Heart left ventricle (tissue), 16 donors: ENCODE measurements around the gene NMT2. TPM values are rescaled to one million over a fixed set of nuclear protein-coding genes. Genes with fewer than 3 reads are reported as not detected.

Experiments used
- ATAC-seq, 4 donors: fragments of 200-7000 bp; cut with Tn5 transposase; one replicate each; pipeline ENCODE4 v1.9.1; 2020 to 2022; ENCODE audit warnings: moderate library complexity in 4 of 4, mild to moderate bottlenecking in 3 of 4, moderate number of reproducible peaks in 1 of 4
- DNase-seq, 5 donors: peaks; one replicate each; pipeline ENCODE4 v3.0.0-alpha.2; 2020
- H3K27ac ChIP-seq, 12 donors: fragments of 200-600 bp; sonication (generic) in 4 of 12; one replicate each; pipeline versions ENCODE4 v1.5.0 to v1.8.0; 2016 to 2022; ENCODE audit warnings: mild to moderate bottlenecking in 2 of 12
- H3K27me3 ChIP-seq, 9 donors: fragments of 200-600 bp; sonication (generic) in 2 of 9; one replicate each; pipeline versions ENCODE4 v1.5.1 to v1.8.0; 2016 to 2022; ENCODE audit warnings: mild to moderate bottlenecking in 3 of 9
- H3K36me3 ChIP-seq, 9 donors: fragments of 200-600 bp; sonication (generic) in 2 of 9; one replicate each; pipeline versions ENCODE4 v1.5.0 to v1.8.0; 2018 to 2022; ENCODE audit warnings: mild to moderate bottlenecking in 2 of 9
- H3K4me1 ChIP-seq, 12 donors: fragments of 200-600 bp; sonication (generic) in 4 of 12; one replicate each; pipeline versions ENCODE4 v1.5.0 to v1.8.0; 2016 to 2022; ENCODE audit warnings: mild to moderate bottlenecking in 3 of 12
- H3K4me3 ChIP-seq, 12 donors: fragments of 200-600 bp; sonication (generic) in 4 of 12; one replicate each; pipeline versions ENCODE4 v1.5.0 to v1.8.0; 2017 to 2022; ENCODE audit warnings: mild to moderate bottlenecking in 9 of 12, moderate library complexity in 4 of 12
- H3K9me3 ChIP-seq, 12 donors: fragments of 200-600 bp; sonication (generic) in 4 of 12; one replicate each; pipeline versions ENCODE4 v1.5.0 to v1.8.0; 2016 to 2022; ENCODE audit warnings: mild to moderate bottlenecking in 1 of 12
- POLR2A ChIP-seq, 2 donors: fragments of 450-650 bp; IDR thresholded peaks; one replicate each; pipeline ENCODE4 v1.6.1; 2017; ENCODE audit warnings: antibody characterized with exemption in 2 of 2, mild to moderate bottlenecking in 2 of 2, moderate library complexity in 2 of 2
- WGBS, 4 donors: extraction: QIAGEN DNeasy Blood & Tissue Kit in 2 of 4; methylation state at CpG; one replicate each; pipeline versions ENCODE4 v1.1.5 to v1.1.7; 2013 to 2018; 5-methylcytosine and 5-hydroxymethylcytosine counted together
- intact Hi-C, 10 donors: fragments of 100-400 bp; cut with DNase I; formaldehyde crosslinking; loops; one replicate each; pipeline versions ENCODE4 v1.11.1 to v1.14.2; 2022
- polyA plus RNA-seq, 2 donors: library from polyadenylated mRNA; stranded (reverse); fragments of 200-250 nt; gene quantifications; one replicate each; pipeline ENCODE4 v1.2.3, GENCODE V29; 2013
- total RNA-seq, 9 donors: library from RNA; depleted of rRNA in 2 of 9; stranded (reverse); fragments of >200 nt in 2 of 9; fragmentation: NEBNext Ultra II Directional in 3 of 9; extraction: Animal tissue kit (Norgen Biotek cat#: 25700) in 3 of 9; gene quantifications; one replicate each; pipeline versions ENCODE4 v1.1.0 to v1.2.4, GENCODE V29; 2016 to 2023
- TF ChIP-seq, protein P1 (sequence below), 12 donors: fragments of 200-600 bp; sonication (generic) in 4 of 12; IDR thresholded peaks; one replicate each; pipeline versions ENCODE4 v1.5.0 to v1.8.0; 2018 to 2022; ENCODE audit warnings: antibody characterized with exemption in 12 of 12, mild to moderate bottlenecking in 5 of 12
- donor health status: ischemic (EF 13 %, LVEDD 7.1; RV severe dilation, severe dysfunction).
- donor health status: healthy with polysubstance abuse.
- donor health status: DM: no; HTN: yes; CAD: no.
- donor health status: DM: no; HTN: no; CAD: no.
- donor health status: ischemic (EF 25% LVEDD 6.9; RV normal size, moderate dysfunction).
- donor health status: ischemic (EF 25% LVEDD 5.7; RV mildly dilated, moderate dysfunction).
- donor health status: healthy.
- donor health status: DM: yes; HTN: yes; CAD: no.
- donor health status: ischemic (EF 35%, LVEDD 5.7; RV mildly dilated, moderate dysfunction).
- donor health status: nonischemic (EF 11% LVEDD 7.7; RV severe dilation, severe dysfunction).
- donor health status: DM: yes; HTN: yes; CAD: no.
- donor health status: PGD.
- donor health status: ischemic (EF 29% LVEDD 5.4; RV normal size, mild dysfunction).
- donor health status: nonischemic (EF 23%, LVEDD 6.1; RV moderate dilation, normal function).

NMT2 gene
- total and polyA plus RNA-seq, 11 donors: 6.7 to 19.0 (median 13.2) TPM

DNA sequence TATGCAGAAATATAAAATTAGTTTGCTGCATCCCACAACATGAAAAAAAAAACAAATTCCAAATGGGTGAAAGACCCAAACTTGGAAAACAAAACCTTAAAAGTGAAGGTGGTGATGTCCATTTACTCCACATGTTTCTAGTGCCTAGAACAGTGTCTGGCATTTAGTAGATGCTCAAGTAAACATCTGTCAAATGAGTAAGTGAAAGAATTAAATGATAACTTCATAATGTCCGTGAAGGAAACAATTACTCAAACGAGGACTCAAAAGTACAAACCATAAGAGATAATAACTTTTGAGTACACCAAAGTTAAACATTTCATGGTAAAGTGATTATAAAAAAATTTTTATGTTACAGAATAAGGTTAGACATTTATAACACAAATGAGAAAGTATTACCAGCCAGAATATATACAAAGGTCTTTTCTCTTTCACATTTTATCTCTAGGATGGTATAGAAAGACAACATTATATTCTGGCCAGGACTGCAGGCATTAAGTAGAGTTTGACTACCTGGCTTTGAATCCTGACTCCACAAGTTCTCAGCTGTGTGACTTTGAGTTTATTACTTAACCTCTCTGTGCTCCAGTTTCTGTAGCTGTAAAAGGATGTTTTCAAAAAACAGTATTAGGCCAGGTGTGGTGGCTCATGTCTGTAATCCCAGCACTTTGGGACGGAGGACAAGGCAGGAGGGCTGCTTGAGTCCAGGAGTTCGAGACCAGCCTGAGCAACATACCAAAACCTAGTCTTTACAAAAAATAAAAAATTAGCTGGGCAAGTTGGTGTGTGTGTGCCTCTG is 20.7 kb downstream of the NMT2 start:
- H3K27me3 ChIP-seq: no peaks in the 10 kb centered on the region
- 89 to 91% (median 90%) methylated on average over 4 of the region's 4 CpGs for WGBS, 4 donors
- TF ChIP-seq POLR2A (IDR thresholded peaks at IDR 0.05): no peak
- H3K4me1 ChIP-seq: peaks cover 0 to 16% (median 0%) of the 10 kb centered on the region in 12 donors
- H3K4me3 ChIP-seq: no peak overlapping the region
- DNase-seq: no peak
- H3K9me3 ChIP-seq: no peaks in the 10 kb centered on the region
- no peaks in the 10 kb centered on the region for H3K36me3 ChIP-seq
- H3K27ac ChIP-seq: no peak overlapping the region
- ATAC-seq: no peak
- intact Hi-C loops: no loop called here

DNA sequence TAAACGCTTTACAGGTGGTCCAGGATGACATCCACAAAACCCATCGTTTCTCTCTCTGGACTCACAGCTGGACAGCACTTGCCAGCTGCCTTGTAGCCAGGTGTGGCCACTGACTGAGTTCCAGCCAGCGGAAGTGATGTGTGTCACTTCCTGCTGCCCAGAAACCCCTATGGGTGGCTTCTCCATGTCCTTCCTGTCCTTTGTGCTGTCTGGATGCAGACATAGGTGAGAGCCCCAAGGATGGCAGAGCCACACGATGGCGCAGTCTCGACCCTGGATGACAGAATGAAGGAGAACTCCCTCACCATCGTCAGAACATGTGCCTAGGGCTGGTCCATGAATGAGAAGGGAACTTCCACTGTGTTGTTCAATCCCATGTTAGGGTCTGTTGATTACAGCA is 22.1 kb downstream of the NMT2 start:
- Histone ChIP-seq H3K27me3 (no peaks in the 10 kb centered on the region), H3K4me3 (no peak overlapping the region), H3K9me3 (no peaks in the 10 kb centered on the region), H3K36me3 (no peaks in the 10 kb centered on the region), H3K27ac (no peak overlapping the region), H3K4me1 (peaks cover 0 to 13% (median 0%) of the 10 kb centered on the region in 12 donors)
- DNase-seq: no peak
- ATAC-seq: peak in 1 of 4 donors; percentile 33
- WGBS, 4 donors: 70 to 77% (median 73%) methylated on average over 7 of the region's 7 CpGs
- TF ChIP-seq POLR2A (IDR thresholded peaks at IDR 0.05): no peak
- TF ChIP-seq, protein P1, sequence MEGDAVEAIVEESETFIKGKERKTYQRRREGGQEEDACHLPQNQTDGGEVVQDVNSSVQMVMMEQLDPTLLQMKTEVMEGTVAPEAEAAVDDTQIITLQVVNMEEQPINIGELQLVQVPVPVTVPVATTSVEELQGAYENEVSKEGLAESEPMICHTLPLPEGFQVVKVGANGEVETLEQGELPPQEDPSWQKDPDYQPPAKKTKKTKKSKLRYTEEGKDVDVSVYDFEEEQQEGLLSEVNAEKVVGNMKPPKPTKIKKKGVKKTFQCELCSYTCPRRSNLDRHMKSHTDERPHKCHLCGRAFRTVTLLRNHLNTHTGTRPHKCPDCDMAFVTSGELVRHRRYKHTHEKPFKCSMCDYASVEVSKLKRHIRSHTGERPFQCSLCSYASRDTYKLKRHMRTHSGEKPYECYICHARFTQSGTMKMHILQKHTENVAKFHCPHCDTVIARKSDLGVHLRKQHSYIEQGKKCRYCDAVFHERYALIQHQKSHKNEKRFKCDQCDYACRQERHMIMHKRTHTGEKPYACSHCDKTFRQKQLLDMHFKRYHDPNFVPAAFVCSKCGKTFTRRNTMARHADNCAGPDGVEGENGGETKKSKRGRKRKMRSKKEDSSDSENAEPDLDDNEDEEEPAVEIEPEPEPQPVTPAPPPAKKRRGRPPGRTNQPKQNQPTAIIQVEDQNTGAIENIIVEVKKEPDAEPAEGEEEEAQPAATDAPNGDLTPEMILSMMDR (IDR thresholded peaks at IDR 0.05): no peak
- intact Hi-C loops: no loop called here

DNA sequence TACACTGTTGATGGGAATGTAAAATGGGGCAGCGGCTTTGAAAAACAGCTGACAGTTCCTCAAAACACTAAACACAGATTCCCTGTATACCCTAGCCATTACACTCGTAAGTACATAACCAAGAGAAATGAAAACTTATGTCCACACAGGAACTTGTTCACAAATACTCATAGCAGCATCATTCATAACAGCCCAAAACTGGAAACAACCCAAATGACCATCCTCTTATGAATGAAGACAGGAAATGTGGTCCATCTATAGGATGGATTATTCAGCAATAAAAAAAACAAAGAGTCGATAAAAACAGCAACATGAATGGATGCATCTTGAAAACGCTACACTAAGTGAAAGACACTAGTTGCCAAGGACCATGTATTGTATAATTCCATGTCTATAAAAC is 23.7 kb downstream of the NMT2 start:
- H3K4me1 ChIP-seq: peaks cover 0 to 15% (median 0%) of the 10 kb centered on the region in 12 donors
- H3K27me3 ChIP-seq: no peaks in the 10 kb centered on the region
- no peak overlapping the region for H3K4me3 ChIP-seq
- peaks cover 0 to 15% (median 7%) of the 10 kb centered on the region in 9 donors for H3K36me3 ChIP-seq
- no peak for ATAC-seq
- WGBS, 4 donors: 73 to 81% (median 77%) methylated on average over 4 of the region's 4 CpGs
- H3K9me3 ChIP-seq: no peaks in the 10 kb centered on the region
- intact Hi-C loops: no loop called here
- no peak for DNase-seq
- H3K27ac ChIP-seq: no peak overlapping the region
- TF ChIP-seq POLR2A (IDR thresholded peaks at IDR 0.05): no peak
- TF ChIP-seq, protein P1 (IDR thresholded peaks at IDR 0.05): no peak

DNA sequence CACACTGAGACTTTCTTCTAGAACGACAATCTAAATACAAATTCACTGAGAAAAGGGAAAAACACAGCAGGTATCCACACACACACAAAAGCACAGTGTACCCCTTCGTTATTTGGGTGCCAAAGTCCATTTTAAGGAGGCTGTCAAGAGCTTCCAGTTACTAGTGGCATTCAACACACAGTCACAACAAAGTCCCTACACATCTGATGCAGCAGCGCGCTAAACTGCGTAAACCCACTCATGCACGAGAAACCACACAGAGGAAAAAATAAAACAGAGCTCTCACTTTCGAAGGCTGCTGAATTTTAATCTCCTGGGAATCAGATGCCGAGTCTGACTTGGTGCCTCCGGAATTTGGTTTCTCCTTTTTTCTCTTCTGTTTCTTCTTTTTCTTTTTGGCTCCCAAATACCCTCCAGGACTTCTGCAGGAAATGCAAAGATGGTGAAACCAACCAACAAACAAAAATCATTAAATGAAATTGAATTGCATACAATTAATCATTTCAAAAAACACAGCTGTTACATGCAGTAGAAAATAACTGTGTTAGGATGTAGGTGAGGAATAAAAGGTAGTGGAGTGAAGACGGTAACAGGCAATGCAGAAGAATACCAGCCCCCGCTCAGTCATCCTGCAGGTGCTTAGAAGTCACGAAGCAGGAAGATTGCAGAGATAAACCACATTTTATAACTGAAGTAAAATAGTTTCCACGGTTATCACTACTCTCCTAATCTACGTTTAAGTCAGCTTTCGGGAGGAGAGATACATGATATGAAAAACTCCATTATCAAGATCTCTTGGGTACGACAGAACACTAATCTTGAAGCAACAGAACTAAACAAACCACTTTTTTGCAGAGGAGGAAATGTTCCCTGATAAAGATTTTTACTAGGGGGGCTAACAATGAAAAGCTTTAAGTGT is 27.1 kb downstream of the NMT2 start:
- Histone ChIP-seq H3K27me3 (no peaks in the 10 kb centered on the region), H3K36me3 (peaks cover 0 to 37% (median 12%) of the 10 kb centered on the region in 9 donors), H3K4me3 (no peak overlapping the region), H3K9me3 (no peaks in the 10 kb centered on the region), H3K4me1 (peaks cover 0 to 15% (median 0%) of the 10 kb centered on the region in 12 donors), H3K27ac (no peak overlapping the region)
- intact Hi-C loops: no loop called here
- no peak for TF ChIP-seq POLR2A (IDR thresholded peaks at IDR 0.05)
- TF ChIP-seq, protein P1 (IDR thresholded peaks at IDR 0.05): no peak
- 73 to 76% (median 76%) methylated on average over 16 of the region's 16 CpGs for WGBS, 4 donors
- no peak for DNase-seq
- ATAC-seq: no peak
